Measurements from ENCODE around the gene ARL4D. TPM values are rescaled to one million over a fixed set of nuclear protein-coding genes. Genes with fewer than 3 reads are reported as not detected.

Gene ARL4D
- total and polyA plus RNA-seq, 2 of the 8 experiments (the other 6 are each of a cell fraction or from before 2014, with no cell fraction given): 8.4 to 9.2 TPM

DNA sequence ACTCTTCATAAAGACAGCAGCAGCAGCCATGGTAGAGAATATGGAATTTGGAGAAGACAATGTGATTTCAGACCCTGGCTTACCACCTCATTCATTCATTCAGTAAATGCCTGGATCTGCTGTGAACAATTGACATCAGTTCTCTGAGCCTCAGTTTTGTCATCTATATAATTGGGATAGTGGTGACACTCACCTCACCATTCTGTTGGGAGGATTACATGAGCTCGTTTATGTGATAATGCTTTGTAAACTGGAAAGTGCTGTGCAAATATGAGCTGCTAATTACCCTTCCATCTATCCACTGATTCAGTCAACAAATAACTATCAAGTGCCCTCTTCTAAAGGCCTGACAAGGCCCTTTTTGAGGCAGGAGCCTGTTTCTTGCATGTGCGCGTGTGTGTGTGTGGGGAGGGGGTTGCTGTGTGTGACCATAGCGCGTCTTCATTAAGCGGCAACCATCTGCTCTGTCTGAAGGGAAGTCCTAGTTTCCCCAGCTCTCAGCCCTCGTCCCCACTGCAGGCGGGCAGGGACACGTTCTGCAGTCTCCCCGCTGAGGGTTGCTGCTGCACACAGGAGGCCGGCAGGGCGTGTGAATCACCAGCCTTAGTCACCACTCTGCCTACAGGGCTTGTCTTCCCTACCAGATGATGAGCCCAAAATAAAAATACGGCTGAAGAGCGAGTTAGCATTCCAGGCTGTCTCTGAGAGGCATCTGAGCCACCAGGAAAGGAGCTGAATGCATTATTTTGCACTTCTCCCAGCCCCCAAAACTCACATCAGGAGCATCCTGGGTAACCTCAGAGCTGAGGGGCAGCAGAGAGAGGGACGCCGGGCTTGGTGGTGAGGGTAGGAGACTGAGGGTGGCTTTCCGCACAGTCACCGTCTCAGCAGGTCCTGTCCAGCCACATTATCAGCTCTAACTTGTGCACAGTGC lies 19.9 kb downstream of the ARL4D start:
- Histone ChIP-seq H3K27ac (ENCODE audit: low read depth, low read length) (no peak overlapping the region), H2BK20ac (ENCODE audit: low read length) (no peak overlapping the region), H3K4me1 (replicated peaks in 1 of 4; ENCODE audit: control insufficient read depth in 3 of 4, insufficient read depth in 4 of 4, low read length in 3 of 4) (peaks cover 0 to 5% (median 0%) of the 10 kb centered on the region in 4 experiments; a peak in 2 of 7 replicates), H2AFZ (ENCODE audit: low read length) (peak overlapping the region; percentile 64), H3K14ac (ENCODE audit: insufficient read length) (no peak overlapping the region), H3K9ac (replicated peaks in 1 of 4; ENCODE audit: extremely low read depth in 1 of 4, low read depth in 3 of 4, low read length in 3 of 4) (no peak overlapping the region; a peak in 1 of 7 replicates), H3K4me3 (ENCODE audit: extremely low read depth in 1 of 4, insufficient read depth in 2 of 4, low read depth in 3 of 4, low read length in 4 of 4) (no peak overlapping the region), H3K27me3 (replicated peaks in 1 of 4; ENCODE audit: control insufficient read depth in 3 of 4, extremely low read depth in 1 of 4, insufficient read depth in 3 of 4, low read length in 3 of 4) (no peaks in the 10 kb centered on the region), H3K79me1 (ENCODE audit: low read depth, low read length) (no peaks in the 10 kb centered on the region), H3K4me2 (ENCODE audit: insufficient read depth in 1 of 2, low read depth in 2 of 2, low read length in 2 of 2) (no peak overlapping the region), H3K79me2 (ENCODE audit: control insufficient read depth in 1 of 2, insufficient read depth in 2 of 2, low read length in 2 of 2) (no peaks in the 10 kb centered on the region), H3K36me3 (ENCODE audit: control insufficient read depth in 2 of 4, insufficient read depth in 4 of 4, low read length in 3 of 4) (no peaks in the 10 kb centered on the region), H2BK120ac (replicated peaks; ENCODE audit: low read depth, low read length) (no peak overlapping the region), H4K8ac (ENCODE audit: extremely low read depth, insufficient read depth, low read length) (peak overlapping the region; percentile 65; the same call in 1 of the 2 replicates), H4K91ac (replicated peaks; ENCODE audit: insufficient read length, low read length) (peak overlapping the region; percentile 54), H4K20me1 (replicated peaks in 1 of 2; ENCODE audit: control insufficient read depth in 1 of 2, insufficient read depth in 2 of 2, low read length in 2 of 2) (no peaks in the 10 kb centered on the region), H3K23me2 (ENCODE audit: low read depth, low read length) (peaks cover 2% of the 10 kb centered on the region; the same call in 1 of the 2 replicates), H3K56ac (replicated peaks; ENCODE audit: insufficient read length, low read depth, low read length) (no peak overlapping the region), H2BK15ac (ENCODE audit: low read length) (peak overlapping the region; percentile 88), H2BK5ac (ENCODE audit: low read depth, low read length) (no peak overlapping the region), H3K4ac (replicated peaks; ENCODE audit: insufficient read length, low read depth, low read length) (no peak overlapping the region), H2BK12ac (ENCODE audit: low read depth, low read length) (no peak overlapping the region; the same call in 1 of the 2 replicates), H2AK5ac (ENCODE audit: low read depth, low read length) (no peak overlapping the region), H3K18ac (ENCODE audit: extremely low read depth, low read length) (no peak overlapping the region), H3K23ac (ENCODE audit: insufficient read length) (no peak overlapping the region), H3K9me3 (ENCODE audit: insufficient read depth in 2 of 2, low read depth in 1 of 2, low read length in 1 of 2) (no peaks in the 10 kb centered on the region), H4K5ac (ENCODE audit: insufficient read length, low read depth, low read length) (no peak overlapping the region)
- ChIA-PET POLR2A (ENCODE audit: partially characterized antibody) (interaction anchor here (0.8 to 4.0 kb wide), 4 partner anchors 19 to 111 kb away, joined by 3 to 22 read pairs (median 4); partner anchors contain the start of gene ARL4D), CTCF (ENCODE audit: partially characterized antibody) (interaction anchor here (0.5 to 4.7 kb wide), 8 partner anchors 8 to 84 kb away, joined by 3 to 28 read pairs (median 4); partner anchors contain the start of gene DHX8)
- FAIRE-seq (no peak), DNase-seq (ENCODE audit: low read depth in 1 of 2, low spot score in 2 of 2) (no peak)
- TF ChIP-seq ZNF274 (IDR thresholded peaks at IDR 0.05; ENCODE audit: borderline replicate concordance, extremely low read depth, low read length): no peak
- no peak for TF ChIP-seq TBP (IDR thresholded peaks at IDR 0.05; ENCODE audit: low read depth, low read length)
- no peak for TF ChIP-seq EP300 (IDR thresholded peaks at IDR 0.05; ENCODE audit: borderline replicate concordance in 1 of 2, low read depth in 2 of 2, low read length in 2 of 2)
- no peak for TF ChIP-seq EZH2 (IDR thresholded peaks at IDR 0.05; ENCODE audit: low read depth, low read length, severe bottlenecking)
- 86% methylated on average over 18 of the region's 18 CpGs; no CpG with 5 or more reads in 1 of the 2 experiments for WGBS, 2 experiments (ENCODE audit: extremely low coverage in 1 of 2, insufficient coverage in 1 of 2, insufficient read length in 1 of 2, insufficient replicate concordance in 2 of 2, low coverage in 1 of 2, low lambda C conversion rate in 2 of 2, missing lambda C conversion rate in 1 of 2)
